ENCODE results near the gene JAM2.
A peak's percentile ranks its signal among the peaks of the same experiment; 100 is the strongest.

Gene JAM2

DNA sequence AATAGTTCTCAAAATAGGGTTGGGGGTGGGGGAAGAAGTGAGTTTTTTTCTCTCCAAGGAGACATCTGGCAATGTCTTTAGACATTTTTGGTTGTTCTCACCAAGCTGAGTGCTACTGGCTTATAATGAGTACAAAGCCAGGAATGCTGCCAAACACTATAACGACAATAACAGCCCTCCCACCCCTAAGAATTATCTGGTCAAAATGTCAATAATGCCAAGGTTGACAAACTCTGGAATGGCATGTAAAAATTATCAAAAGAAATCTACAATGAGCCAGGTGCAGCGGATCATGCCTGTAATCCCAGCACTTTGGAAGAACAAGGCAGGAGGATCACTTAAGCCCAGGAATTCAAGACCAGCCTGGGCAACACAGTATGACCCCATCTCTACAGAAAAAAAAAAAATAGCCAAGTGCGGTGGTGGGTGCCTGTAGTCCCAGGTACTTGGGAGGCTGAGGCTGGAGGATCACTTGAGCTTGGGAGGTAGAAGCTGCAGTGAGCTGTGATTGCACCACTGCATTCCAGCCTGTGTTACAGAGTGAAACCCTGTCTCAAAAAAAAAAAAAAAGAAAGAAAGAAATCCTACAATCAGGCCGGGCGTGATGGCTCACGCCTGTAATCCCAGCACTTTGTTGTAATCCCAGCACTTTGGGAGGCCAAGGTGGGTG, 93.2 kb downstream of the JAM2 start:
- Histone ChIP-seq H3K27ac (ENCODE audit: low read depth, low read length) (no peak overlapping the region), H3K4ac (ENCODE audit: low read depth, low read length) (peak overlapping the region; percentile 72), H2BK120ac (ENCODE audit: insufficient read depth, low read length, poor library complexity) (no peak overlapping the region), H3K4me2 (ENCODE audit: low read length) (no peak overlapping the region), H3K9me3 (ENCODE audit: insufficient read depth, low read depth, low read length) (no peaks in the 10 kb centered on the region), H3K18ac (ENCODE audit: low read length) (no peak overlapping the region), H3K23ac (ENCODE audit: low read length) (no peak overlapping the region), H2AK5ac (ENCODE audit: low read length) (no peak overlapping the region), H3K9ac (ENCODE audit: low read length) (no peak overlapping the region), H3K14ac (ENCODE audit: low read length) (no peak overlapping the region), H3K79me2 (ENCODE audit: control insufficient read depth, insufficient read depth, low read length, poor library complexity) (peaks cover 15% of the 10 kb centered on the region), H3K4me1 (ENCODE audit: control insufficient read depth in 1 of 2, insufficient read depth in 2 of 2, low read length in 2 of 2) (no peaks in the 10 kb centered on the region), H3K36me3 (ENCODE audit: control insufficient read depth in 1 of 2, insufficient read depth in 2 of 2, low read length in 2 of 2) (peaks cover 3 to 12% of the 10 kb centered on the region in 2 experiments), H4K12ac (ENCODE audit: low read depth, low read length) (no peak overlapping the region), H4K8ac (ENCODE audit: low read depth, low read length) (no peak overlapping the region), H2BK12ac (ENCODE audit: low read length) (no peak overlapping the region), H3K79me1 (ENCODE audit: low read length) (peaks cover 11% of the 10 kb centered on the region), H2BK5ac (ENCODE audit: low read depth, low read length, poor library complexity) (no peak overlapping the region), H3K27me3 (ENCODE audit: insufficient read depth, low read length) (no peaks in the 10 kb centered on the region), H3K4me3 (ENCODE audit: low read depth, low read length) (no peak overlapping the region), H4K91ac (ENCODE audit: low read depth, low read length) (no peak overlapping the region), H2AFZ (ENCODE audit: insufficient read depth, low read length, poor library complexity) (no peak overlapping the region)
- DNase-seq: peak; percentile 74 to 95
- WGBS (ENCODE audit: extremely low coverage, insufficient coverage, insufficient read length): no CpG with 5 or more reads among the region's 6 CpGs

DNA sequence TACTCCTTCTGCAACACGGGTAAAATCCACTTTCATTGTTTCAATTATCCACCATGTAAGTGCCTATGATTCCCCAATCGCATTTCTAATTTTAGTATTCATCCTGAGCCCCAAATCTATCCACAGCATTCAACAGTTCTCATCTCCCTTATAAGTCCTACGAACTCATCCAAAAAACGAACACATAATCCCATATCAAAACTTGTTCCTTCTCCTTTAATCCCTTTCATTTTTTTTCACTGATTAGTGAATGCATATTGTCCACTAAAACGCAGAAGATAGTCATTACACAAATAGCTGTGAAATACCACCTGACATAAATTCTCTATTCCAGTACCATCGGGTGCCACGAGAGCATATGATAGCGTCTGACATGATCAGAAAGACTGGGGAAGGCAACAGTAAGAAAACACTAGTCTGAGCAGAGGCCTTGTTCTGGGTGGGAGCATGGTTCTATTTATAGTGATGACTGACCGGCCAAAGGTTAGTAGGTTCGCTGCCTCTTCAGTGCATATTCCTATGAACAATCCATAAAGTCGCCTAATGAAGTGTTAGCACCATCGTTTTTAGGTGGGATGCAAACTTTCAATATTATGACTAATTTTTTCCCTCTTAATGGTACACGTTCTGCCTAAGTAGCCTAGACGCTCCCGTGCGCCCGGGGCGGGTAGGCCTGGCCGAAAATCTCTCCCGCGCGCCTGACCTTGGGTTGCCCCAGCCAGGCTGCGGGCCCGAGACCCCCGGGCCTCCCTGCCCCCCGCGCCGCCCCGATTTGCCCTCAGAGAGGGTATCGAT, 95.0 kb downstream of the JAM2 start:
- peak in 1 of 2 donors; percentile 26 for DNase-seq
- Histone ChIP-seq H4K8ac (ENCODE audit: low read depth, low read length) (peak overlapping the region; percentile 84), H3K4me2 (ENCODE audit: low read length) (peak overlapping the region; percentile 93), H3K79me1 (ENCODE audit: low read length) (peaks cover 11% of the 10 kb centered on the region), H2AFZ (ENCODE audit: insufficient read depth, low read length, poor library complexity) (peak overlapping the region; percentile 19), H3K23ac (ENCODE audit: low read length) (no peak overlapping the region), H4K12ac (ENCODE audit: low read depth, low read length) (peak overlapping the region; percentile 69), H3K9me3 (ENCODE audit: insufficient read depth, low read depth, low read length) (no peaks in the 10 kb centered on the region), H2AK5ac (ENCODE audit: low read length) (no peak overlapping the region), H3K9ac (ENCODE audit: low read length) (peak overlapping the region; percentile 97), H3K4me3 (ENCODE audit: low read depth, low read length) (peak overlapping the region; percentile 96), H3K4me1 (ENCODE audit: control insufficient read depth in 1 of 2, insufficient read depth in 2 of 2, low read length in 2 of 2) (no peaks in the 10 kb centered on the region), H3K14ac (ENCODE audit: low read length) (peak overlapping the region; percentile 72), H3K27ac (ENCODE audit: low read depth, low read length) (peak overlapping the region; percentile 94), H3K79me2 (ENCODE audit: control insufficient read depth, insufficient read depth, low read length, poor library complexity) (peaks cover 15% of the 10 kb centered on the region), H2BK120ac (ENCODE audit: insufficient read depth, low read length, poor library complexity) (peak overlapping the region; percentile 37), H3K27me3 (ENCODE audit: insufficient read depth, low read length) (no peaks in the 10 kb centered on the region), H2BK5ac (ENCODE audit: low read depth, low read length, poor library complexity) (peak overlapping the region; percentile 7), H3K4ac (ENCODE audit: low read depth, low read length) (peak overlapping the region; percentile 42), H4K91ac (ENCODE audit: low read depth, low read length) (peak overlapping the region; percentile 57), H2BK12ac (ENCODE audit: low read length) (no peak overlapping the region), H3K18ac (ENCODE audit: low read length) (peak overlapping the region; percentile 76), H3K36me3 (ENCODE audit: control insufficient read depth in 1 of 2, insufficient read depth in 2 of 2, low read length in 2 of 2) (peaks cover 3% of the 10 kb centered on the region in 2 experiments)
- 100% methylated on average over 2 of the region's 30 CpGs for WGBS (ENCODE audit: extremely low coverage, insufficient coverage, insufficient read length)

DNA sequence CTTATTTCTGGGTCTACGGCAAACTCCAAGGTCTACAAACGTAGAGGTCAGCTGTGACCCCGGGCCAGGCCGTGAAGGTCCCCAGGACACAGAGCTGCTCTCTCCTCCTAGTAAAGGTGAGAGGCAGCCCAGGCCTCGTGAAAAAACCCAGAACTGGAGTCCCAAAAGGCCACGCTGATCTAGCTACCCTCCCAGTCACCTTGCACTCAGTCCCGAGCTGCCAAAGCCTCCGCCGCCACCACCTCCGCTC, 95.5 kb downstream of the JAM2 start:
- peak overlapping the region; percentile 42 for H3K4ac ChIP-seq (ENCODE audit: low read depth, low read length)
- peak overlapping the region; percentile 84 for H4K8ac ChIP-seq (ENCODE audit: low read depth, low read length)
- H2AFZ ChIP-seq (ENCODE audit: insufficient read depth, low read length, poor library complexity): peak overlapping the region; percentile 19
- H3K4me2 ChIP-seq (ENCODE audit: low read length): peak overlapping the region; percentile 93
- peak overlapping the region; percentile 69 for H4K12ac ChIP-seq (ENCODE audit: low read depth, low read length)
- H2BK5ac ChIP-seq (ENCODE audit: low read depth, low read length, poor library complexity): peak overlapping the region; percentile 7
- H3K4me1 ChIP-seq (ENCODE audit: control insufficient read depth in 1 of 2, insufficient read depth in 2 of 2, low read length in 2 of 2): no peaks in the 10 kb centered on the region
- H2AK5ac ChIP-seq (ENCODE audit: low read length): no peak overlapping the region
- H3K9me3 ChIP-seq (ENCODE audit: insufficient read depth, low read depth, low read length): no peaks in the 10 kb centered on the region
- H2BK12ac ChIP-seq (ENCODE audit: low read length): no peak overlapping the region
- H3K9ac ChIP-seq (ENCODE audit: low read length): peak overlapping the region; percentile 97
- H3K27me3 ChIP-seq (ENCODE audit: insufficient read depth, low read length): no peaks in the 10 kb centered on the region
- H3K14ac ChIP-seq (ENCODE audit: low read length): peak overlapping the region; percentile 72
- peaks cover 3% of the 10 kb centered on the region in 2 experiments for H3K36me3 ChIP-seq (ENCODE audit: control insufficient read depth in 1 of 2, insufficient read depth in 2 of 2, low read length in 2 of 2)
- peak overlapping the region; percentile 96 for H3K4me3 ChIP-seq (ENCODE audit: low read depth, low read length)
- peaks cover 15% of the 10 kb centered on the region for H3K79me2 ChIP-seq (ENCODE audit: control insufficient read depth, insufficient read depth, low read length, poor library complexity)
- DNase-seq: no peak
- peak overlapping the region; percentile 94 for H3K27ac ChIP-seq (ENCODE audit: low read depth, low read length)
- peak overlapping the region; percentile 76 for H3K18ac ChIP-seq (ENCODE audit: low read length)
- H4K91ac ChIP-seq (ENCODE audit: low read depth, low read length): peak overlapping the region; percentile 57
- no peak overlapping the region for H3K23ac ChIP-seq (ENCODE audit: low read length)
- peak overlapping the region; percentile 37 for H2BK120ac ChIP-seq (ENCODE audit: insufficient read depth, low read length, poor library complexity)
- WGBS (ENCODE audit: extremely low coverage, insufficient coverage, insufficient read length): no CpG with 5 or more reads among the region's 10 CpGs
- H3K79me1 ChIP-seq (ENCODE audit: low read length): peaks cover 11% of the 10 kb centered on the region

DNA sequence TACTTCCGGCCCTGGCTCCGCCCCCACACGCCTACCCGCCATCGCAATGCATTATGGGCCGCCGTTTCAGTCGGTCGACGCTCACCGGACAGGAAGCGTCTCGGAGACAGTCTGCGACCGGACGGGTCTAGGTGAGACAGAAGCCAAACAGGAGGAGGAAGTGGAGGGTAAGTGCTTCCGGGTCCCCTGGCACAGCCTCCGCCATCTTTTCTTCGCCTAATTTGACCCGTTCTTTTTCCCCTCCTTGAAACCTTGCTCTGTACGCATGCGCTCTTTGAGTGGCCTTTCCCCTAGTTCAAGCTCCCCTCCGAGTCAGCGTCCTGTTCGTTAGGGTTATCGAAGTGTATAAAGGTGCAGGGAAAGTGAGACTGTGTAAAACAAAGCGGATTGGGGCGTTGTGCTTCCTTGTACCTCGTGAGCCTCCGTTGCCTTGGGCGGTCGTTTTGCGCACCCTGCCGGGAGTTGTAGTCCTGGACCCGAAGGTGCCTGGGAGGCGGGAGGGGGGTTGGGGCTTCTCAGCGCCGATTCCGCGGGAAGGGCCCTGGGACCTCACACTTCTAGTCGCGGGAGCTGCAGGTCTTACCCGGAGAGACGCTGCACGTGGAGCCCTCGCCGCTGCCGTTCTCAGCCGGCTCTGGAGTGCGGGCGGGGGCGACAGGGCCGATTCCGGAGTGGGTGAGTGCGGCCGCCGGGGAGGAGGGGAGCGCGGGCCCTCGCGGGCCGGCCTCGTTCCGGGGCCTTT, 96.0 kb downstream of the JAM2 start, which contains the start of the genes ATP5PF and GABPA:
Gene ATP5PF (minus strand): TSS at position 1 of the 742 bp plus-strand sequence. CDS start 5,110 bp downstream, outside the sequence.
Gene GABPA (plus strand): TSS at position 69 of the 742 bp plus-strand sequence. CDS start 6,627 bp downstream, outside the sequence.
- peak within 1 kb of the TSS; percentile 100 for H4K8ac ChIP-seq (ENCODE audit: low read depth, low read length)
- H3K14ac ChIP-seq (ENCODE audit: low read length): peak within 1 kb of the TSS; percentile 100
- DNase-seq: peak; percentile 98
- H3K79me2 ChIP-seq (ENCODE audit: control insufficient read depth, insufficient read depth, low read length, poor library complexity): peaks cover 15% of the 10 kb centered on the region
- peak within 1 kb of the TSS; percentile 97 for H3K9ac ChIP-seq (ENCODE audit: low read length)
- H3K27me3 ChIP-seq (ENCODE audit: insufficient read depth, low read length): no peaks in the 10 kb centered on the region
- H2BK12ac ChIP-seq (ENCODE audit: low read length): no peak within 1 kb of the TSS
- H3K4ac ChIP-seq (ENCODE audit: low read depth, low read length): peak within 1 kb of the TSS; percentile 95
- H3K36me3 ChIP-seq (ENCODE audit: control insufficient read depth in 1 of 2, insufficient read depth in 2 of 2, low read length in 2 of 2): peaks cover under 1 to 3% of the 10 kb centered on the region in 2 experiments
- H3K23ac ChIP-seq (ENCODE audit: low read length): no peak within 1 kb of the TSS
- peak within 1 kb of the TSS; percentile 100 for H4K91ac ChIP-seq (ENCODE audit: low read depth, low read length)
- H2AK5ac ChIP-seq (ENCODE audit: low read length): peak within 1 kb of the TSS; percentile 85
- peak within 1 kb of the TSS; percentile 98 for H2BK5ac ChIP-seq (ENCODE audit: low read depth, low read length, poor library complexity)
- H3K9me3 ChIP-seq (ENCODE audit: insufficient read depth, low read depth, low read length): no peaks in the 10 kb centered on the region
- H3K27ac ChIP-seq (ENCODE audit: low read depth, low read length): peak within 1 kb of the TSS; percentile 94
- no CpG with 5 or more reads among the region's 64 CpGs for WGBS (ENCODE audit: extremely low coverage, insufficient coverage, insufficient read length)
- H2AFZ ChIP-seq (ENCODE audit: insufficient read depth, low read length, poor library complexity): peak within 1 kb of the TSS; percentile 97
- H3K4me3 ChIP-seq (ENCODE audit: low read depth, low read length): peak within 1 kb of the TSS; percentile 96
- peak within 1 kb of the TSS; percentile 93 for H3K4me2 ChIP-seq (ENCODE audit: low read length)
- peaks cover 11% of the 10 kb centered on the region for H3K79me1 ChIP-seq (ENCODE audit: low read length)
- peak within 1 kb of the TSS; percentile 97 for H2BK120ac ChIP-seq (ENCODE audit: insufficient read depth, low read length, poor library complexity)
- H3K18ac ChIP-seq (ENCODE audit: low read length): peak within 1 kb of the TSS; percentile 99
- H4K12ac ChIP-seq (ENCODE audit: low read depth, low read length): peak within 1 kb of the TSS; percentile 97
- no peaks in the 10 kb centered on the region for H3K4me1 ChIP-seq (ENCODE audit: control insufficient read depth in 1 of 2, insufficient read depth in 2 of 2, low read length in 2 of 2)

Data from trophoblast cell (in vitro differentiated cells and primary cell).